ENCODE results near the gene QKI. TPM values are rescaled to one million over a fixed set of nuclear protein-coding genes. Genes with fewer than 3 reads are reported as not detected.

QKI gene
- total RNA-seq, 3 donors from 2014 or later (not counting 1 experiment from before 2014, with no cell fraction given) = 148 to 174 (median 166) TPM

DNA sequence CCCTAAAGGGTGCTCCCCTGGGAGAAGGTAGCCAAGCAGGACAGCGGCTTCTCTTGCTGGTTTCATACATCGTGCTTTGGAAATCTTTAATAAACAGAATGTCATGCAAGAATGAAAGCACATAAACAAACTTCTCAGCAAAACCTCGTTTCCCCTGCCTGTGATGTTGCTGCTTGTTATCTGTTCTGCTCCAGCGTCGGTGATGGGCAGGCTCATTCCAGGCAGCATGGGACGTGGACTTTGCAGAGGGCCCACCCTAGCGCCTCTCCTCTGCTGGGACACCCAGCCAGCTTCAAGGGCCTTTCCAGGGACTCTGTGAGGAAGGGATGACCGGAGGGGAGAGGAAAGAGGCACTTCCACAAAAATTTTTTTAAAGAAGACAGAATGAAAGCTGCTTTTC lies 197.7 kb downstream of the QKI start:
- Histone ChIP-seq H3K27me3 (ENCODE audit: control insufficient read depth, insufficient read depth, low read length) (no peaks in the 10 kb centered on the region), H3K4me1 (ENCODE audit: control insufficient read depth, insufficient read depth, low read length) (peaks cover 3% of the 10 kb centered on the region), H3K9me3 (ENCODE audit: control insufficient read depth, insufficient read depth, low read length) (no peaks in the 10 kb centered on the region), H3K4me3 (ENCODE audit: low read length) (no peak overlapping the region), H3K27ac (ENCODE audit: low read length) (no peak overlapping the region), H3K36me3 (ENCODE audit: control insufficient read depth, insufficient read depth, low read length) (no peaks in the 10 kb centered on the region)
- H3K9me3 Mint-ChIP-seq = no peaks in the 10 kb centered on the region
- H3K27ac Mint-ChIP-seq = no peak overlapping the region
- H3K36me3 Mint-ChIP-seq = no peaks in the 10 kb centered on the region
- H3K27me3 Mint-ChIP-seq (ENCODE audit: low read depth in 2 of 2) = peaks cover 0 to 7% of the 10 kb centered on the region in 2 donors
- no peak for DNase-seq
- WGBS (ENCODE audit: insufficient coverage) = 92% methylated on average over 8 of the region's 8 CpGs
- intact Hi-C loops (cut with micrococcal nuclease) = no loop called here
- no peak for ATAC-seq
- H3K4me1 Mint-ChIP-seq = peaks cover 6 to 16% of the 10 kb centered on the region in 2 donors
- TF ChIP-seq, protein P1, sequence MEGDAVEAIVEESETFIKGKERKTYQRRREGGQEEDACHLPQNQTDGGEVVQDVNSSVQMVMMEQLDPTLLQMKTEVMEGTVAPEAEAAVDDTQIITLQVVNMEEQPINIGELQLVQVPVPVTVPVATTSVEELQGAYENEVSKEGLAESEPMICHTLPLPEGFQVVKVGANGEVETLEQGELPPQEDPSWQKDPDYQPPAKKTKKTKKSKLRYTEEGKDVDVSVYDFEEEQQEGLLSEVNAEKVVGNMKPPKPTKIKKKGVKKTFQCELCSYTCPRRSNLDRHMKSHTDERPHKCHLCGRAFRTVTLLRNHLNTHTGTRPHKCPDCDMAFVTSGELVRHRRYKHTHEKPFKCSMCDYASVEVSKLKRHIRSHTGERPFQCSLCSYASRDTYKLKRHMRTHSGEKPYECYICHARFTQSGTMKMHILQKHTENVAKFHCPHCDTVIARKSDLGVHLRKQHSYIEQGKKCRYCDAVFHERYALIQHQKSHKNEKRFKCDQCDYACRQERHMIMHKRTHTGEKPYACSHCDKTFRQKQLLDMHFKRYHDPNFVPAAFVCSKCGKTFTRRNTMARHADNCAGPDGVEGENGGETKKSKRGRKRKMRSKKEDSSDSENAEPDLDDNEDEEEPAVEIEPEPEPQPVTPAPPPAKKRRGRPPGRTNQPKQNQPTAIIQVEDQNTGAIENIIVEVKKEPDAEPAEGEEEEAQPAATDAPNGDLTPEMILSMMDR (IDR thresholded peaks at IDR 0.05) = no peak
- H3K4me3 Mint-ChIP-seq = no peak overlapping the region

DNA sequence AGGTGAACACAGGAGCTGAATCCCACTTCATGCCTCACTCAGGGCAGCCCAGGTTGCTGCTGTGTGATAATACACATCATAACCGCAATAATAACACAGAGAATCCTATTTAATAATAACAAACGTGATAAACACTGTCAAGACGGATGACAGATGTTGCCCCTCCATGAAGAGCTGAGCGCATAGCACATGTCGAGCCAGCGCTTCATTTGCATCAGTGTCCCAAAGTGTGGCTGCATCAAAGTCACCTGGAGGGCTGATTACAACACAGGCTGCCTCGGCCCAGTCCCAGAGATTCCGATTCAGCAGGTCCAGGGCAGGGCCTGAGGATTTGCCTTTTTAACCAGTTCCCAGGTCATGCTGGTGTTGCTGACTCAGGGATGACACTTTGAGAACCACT lies 198.5 kb downstream of the QKI start:
- ATAC-seq (no peak), DNase-seq (no peak)
- 77% methylated on average over 8 of the region's 8 CpGs for WGBS (ENCODE audit: insufficient coverage)
- Mint-ChIP-seq H3K4me1 (peaks cover 6 to 13% of the 10 kb centered on the region in 2 donors), H3K36me3 (no peaks in the 10 kb centered on the region), H3K27me3 (ENCODE audit: low read depth in 2 of 2) (peaks cover 2 to 7% of the 10 kb centered on the region in 2 donors), H3K4me3 (no peak overlapping the region), H3K27ac (no peak overlapping the region), H3K9me3 (no peaks in the 10 kb centered on the region)
- Histone ChIP-seq H3K9me3 (ENCODE audit: control insufficient read depth, insufficient read depth, low read length) (no peaks in the 10 kb centered on the region), H3K36me3 (ENCODE audit: control insufficient read depth, insufficient read depth, low read length) (no peaks in the 10 kb centered on the region), H3K27ac (ENCODE audit: low read length) (no peak overlapping the region), H3K4me1 (ENCODE audit: control insufficient read depth, insufficient read depth, low read length) (peaks cover 3% of the 10 kb centered on the region), H3K4me3 (ENCODE audit: low read length) (no peak overlapping the region), H3K27me3 (ENCODE audit: control insufficient read depth, insufficient read depth, low read length) (no peaks in the 10 kb centered on the region)
- intact Hi-C loops (cut with micrococcal nuclease) = no loop called here
- TF ChIP-seq, protein P1 (IDR thresholded peaks at IDR 0.05) = no peak

DNA sequence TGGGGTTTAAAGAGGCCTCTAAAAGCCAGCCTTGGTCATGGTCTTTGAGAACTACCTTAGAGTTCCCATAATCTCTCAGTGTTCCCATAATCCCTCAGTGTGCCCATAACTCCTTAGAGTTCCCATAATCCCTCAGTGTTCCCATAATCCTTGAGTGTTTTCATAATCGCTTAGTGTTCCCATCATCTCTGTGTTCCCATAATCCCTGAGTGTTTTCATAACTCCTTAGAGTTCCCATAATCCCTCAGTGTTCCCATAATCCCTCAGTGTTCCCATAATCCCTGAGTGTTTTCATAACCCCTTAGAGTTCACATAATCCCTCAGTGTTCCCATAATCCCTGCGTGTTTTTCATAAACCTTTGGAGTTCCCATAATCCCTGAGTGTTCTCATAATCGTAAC lies 199.2 kb downstream of the QKI start:
- no peaks in the 10 kb centered on the region for H3K36me3 Mint-ChIP-seq
- Histone ChIP-seq H3K4me3 (ENCODE audit: low read length) (no peak overlapping the region), H3K27ac (ENCODE audit: low read length) (no peak overlapping the region), H3K36me3 (ENCODE audit: control insufficient read depth, insufficient read depth, low read length) (no peaks in the 10 kb centered on the region), H3K9me3 (ENCODE audit: control insufficient read depth, insufficient read depth, low read length) (no peaks in the 10 kb centered on the region), H3K4me1 (ENCODE audit: control insufficient read depth, insufficient read depth, low read length) (no peaks in the 10 kb centered on the region), H3K27me3 (ENCODE audit: control insufficient read depth, insufficient read depth, low read length) (no peaks in the 10 kb centered on the region)
- H3K4me1 Mint-ChIP-seq = peaks cover under 1 to 7% of the 10 kb centered on the region in 2 donors
- TF ChIP-seq, protein P1 (IDR thresholded peaks at IDR 0.05) = no peak
- WGBS (ENCODE audit: insufficient coverage) = 90% methylated on average over 2 of the region's 3 CpGs
- intact Hi-C loops (cut with micrococcal nuclease) = no loop called here
- no peaks in the 10 kb centered on the region for H3K9me3 Mint-ChIP-seq
- DNase-seq (no peak), ATAC-seq (no peak)
- H3K27me3 Mint-ChIP-seq (ENCODE audit: low read depth in 2 of 2) = peaks cover 3 to 7% of the 10 kb centered on the region in 2 donors
- no peak overlapping the region for H3K4me3 Mint-ChIP-seq
- no peak overlapping the region for H3K27ac Mint-ChIP-seq

DNA sequence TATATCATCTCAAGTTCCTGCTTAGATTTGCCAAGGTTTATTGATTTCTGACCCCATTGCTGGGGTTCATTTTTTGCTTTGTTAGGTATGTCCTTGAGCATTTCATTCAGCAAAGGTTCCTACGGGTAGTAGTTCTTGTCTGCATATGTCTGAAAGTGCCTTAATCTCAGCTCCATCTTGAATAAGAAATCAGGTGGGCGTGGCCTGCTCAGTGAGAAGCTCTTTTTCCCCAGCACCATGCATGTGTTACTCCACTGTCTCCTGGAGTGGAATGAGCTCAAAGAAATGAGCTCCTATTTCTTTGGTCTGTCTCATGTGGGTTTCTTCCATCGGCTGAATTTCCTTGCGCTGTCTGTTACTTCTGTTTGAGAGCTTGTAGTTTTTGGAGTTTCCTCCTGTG lies 201.9 kb downstream of the QKI start:
- WGBS (ENCODE audit: insufficient coverage) = 94% methylated on average over 4 of the region's 4 CpGs
- H3K9me3 Mint-ChIP-seq = no peaks in the 10 kb centered on the region
- peaks cover 4 to 7% of the 10 kb centered on the region in 2 donors for H3K27me3 Mint-ChIP-seq (ENCODE audit: low read depth in 2 of 2)
- Histone ChIP-seq H3K9me3 (ENCODE audit: control insufficient read depth, insufficient read depth, low read length) (no peaks in the 10 kb centered on the region), H3K4me1 (ENCODE audit: control insufficient read depth, insufficient read depth, low read length) (no peaks in the 10 kb centered on the region), H3K27ac (ENCODE audit: low read length) (no peak overlapping the region), H3K27me3 (ENCODE audit: control insufficient read depth, insufficient read depth, low read length) (no peaks in the 10 kb centered on the region), H3K36me3 (ENCODE audit: control insufficient read depth, insufficient read depth, low read length) (no peaks in the 10 kb centered on the region), H3K4me3 (ENCODE audit: low read length) (no peak overlapping the region)
- H3K36me3 Mint-ChIP-seq = no peaks in the 10 kb centered on the region
- ATAC-seq (no peak), DNase-seq (no peak)
- H3K27ac Mint-ChIP-seq = no peak overlapping the region
- H3K4me3 Mint-ChIP-seq = no peak overlapping the region
- intact Hi-C loops (cut with micrococcal nuclease) = no loop called here
- TF ChIP-seq, protein P1 (IDR thresholded peaks at IDR 0.05) = no peak
- H3K4me1 Mint-ChIP-seq = peaks cover 7 to 10% of the 10 kb centered on the region in 2 donors

Data from natural killer cell (primary cell).